Measurements from ENCODE around the gene GDF2.

The GDF2 gene

DNA sequence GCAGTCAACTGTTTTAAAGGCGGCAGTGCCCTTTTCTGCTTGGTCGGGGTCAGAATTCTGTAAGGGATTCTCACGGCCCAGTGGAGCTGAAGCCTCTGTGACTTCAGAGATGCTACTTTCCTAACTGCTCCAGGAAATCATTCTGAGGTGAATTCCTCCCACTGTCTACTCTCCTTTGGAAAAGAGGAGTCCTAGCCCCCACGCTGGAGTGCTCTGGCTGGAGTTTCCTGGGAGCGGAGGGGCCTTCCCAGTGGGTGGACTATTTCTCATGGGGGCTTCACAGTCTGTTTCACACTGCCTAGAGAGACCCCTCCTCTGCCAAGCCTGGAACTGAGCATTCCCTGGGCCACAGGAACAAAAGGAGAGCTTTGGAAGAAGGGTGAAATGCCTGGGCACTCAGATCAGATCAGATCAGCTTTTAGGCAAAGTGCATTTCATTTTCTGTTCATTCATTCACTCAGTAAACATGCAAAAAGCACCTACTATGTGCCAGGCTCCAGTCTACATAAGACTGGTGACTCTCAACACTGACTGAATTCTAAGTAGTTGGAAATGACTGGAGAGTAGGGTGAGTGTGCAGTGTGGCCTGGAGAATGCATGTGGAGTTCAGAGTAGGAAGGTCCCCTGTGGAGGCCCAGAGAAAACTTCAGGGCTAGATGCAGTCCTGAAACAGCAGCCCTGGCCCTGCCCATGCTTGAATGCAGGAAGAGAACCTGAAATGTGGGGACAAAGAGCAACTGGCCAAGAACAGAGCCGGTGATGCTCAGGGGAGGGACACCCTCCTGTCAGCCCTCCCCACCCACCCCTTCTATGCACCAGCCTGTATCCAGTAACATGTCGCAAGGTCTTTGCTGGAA is 49.6 kb downstream of the GDF2 start:
- DNase-seq: no peak

DNA sequence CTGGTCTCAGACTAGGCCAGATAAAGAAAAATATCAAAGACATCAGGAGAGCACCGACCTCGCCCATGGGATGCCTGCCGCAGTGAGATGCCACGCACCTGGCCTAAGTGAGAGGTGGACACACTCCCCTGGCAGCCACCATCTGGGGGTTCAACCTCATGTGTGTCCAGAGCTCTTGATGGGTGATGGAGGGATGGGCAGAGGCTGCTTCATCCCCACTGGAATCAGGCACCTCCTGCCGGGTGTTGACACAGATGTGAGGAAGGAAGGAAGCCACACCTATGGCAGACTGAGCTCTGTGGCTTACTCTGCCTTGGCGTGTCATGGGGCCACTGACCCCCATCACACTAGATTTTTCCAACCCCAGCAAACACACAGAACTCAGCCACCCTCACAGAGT is 50.5 kb downstream of the GDF2 start:
- DNase-seq: no peak

DNA sequence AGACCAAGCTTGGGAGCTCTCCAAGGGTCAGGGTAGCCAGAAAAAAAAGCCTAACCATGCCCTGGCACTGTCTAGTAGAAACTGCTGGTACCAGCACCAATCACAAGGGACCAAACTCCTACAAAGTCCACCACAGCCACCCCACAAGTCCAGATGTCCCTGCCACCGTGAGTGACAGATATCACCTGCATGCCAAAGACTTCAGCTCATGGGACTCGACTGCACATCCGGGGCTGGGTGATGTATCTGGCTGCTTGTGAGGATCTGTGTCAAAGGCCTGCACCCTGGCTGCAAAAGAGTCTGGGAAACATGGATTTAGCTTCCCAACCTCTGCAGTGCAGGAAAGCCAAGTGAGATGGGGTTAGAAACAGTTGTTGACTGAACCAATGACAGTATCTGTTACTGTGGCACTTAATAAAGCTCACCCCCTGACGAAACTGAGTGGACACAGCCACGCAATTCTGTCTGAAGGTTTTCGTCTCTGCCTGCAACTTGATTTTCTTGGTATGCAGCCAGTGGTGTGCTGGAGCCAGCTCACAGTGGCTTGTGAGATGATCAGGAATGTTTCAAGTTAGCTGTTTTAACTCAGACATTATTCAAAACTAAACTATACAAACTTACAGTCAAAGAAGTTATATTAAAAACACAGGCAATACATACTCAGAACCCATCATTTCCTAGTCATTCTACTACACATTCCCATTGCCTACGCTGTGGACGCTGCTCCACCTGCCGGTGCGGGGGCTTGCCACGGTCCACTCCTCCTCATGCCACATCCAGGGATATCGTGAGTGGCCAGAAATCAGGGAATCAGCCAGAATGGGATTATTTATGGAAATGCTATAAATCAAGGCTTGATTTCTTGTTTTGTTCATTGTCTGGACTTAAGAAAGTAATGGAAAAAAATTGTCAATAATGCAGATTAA is 52.6 kb downstream of the GDF2 start:
- no peak for DNase-seq

DNA sequence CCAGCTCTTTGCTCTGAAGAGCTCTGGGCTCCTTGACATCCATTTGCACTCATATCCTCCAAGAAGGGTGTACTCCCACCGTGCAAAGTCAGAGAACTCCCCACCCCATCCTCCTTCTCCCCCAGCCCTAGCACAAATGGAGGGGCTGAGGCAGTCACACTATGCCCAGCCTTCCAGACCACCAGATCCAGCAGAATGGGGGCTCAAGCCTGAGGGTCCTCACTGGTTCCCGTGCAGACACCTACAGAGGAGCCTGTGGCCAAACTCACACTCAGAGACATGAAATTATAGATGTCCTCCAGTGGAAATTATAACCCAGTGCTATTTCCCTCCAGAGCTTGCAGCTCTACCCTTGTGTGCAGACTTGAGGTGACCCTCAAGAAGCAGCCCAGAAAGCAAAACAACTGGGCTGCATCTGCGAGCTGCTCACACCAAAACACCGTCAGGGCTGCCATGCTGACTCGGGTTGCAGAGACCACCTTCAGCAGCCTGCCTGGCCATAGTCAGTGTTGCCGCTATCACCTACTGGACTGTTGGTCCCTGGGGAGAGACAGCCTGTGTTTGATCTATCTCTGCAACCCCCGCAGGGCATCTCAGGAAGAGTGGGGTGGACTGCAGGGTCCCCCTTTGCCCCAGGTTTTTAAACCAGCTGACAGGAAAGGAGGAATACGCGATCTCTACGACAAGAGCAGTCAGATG is 54.4 kb downstream of the GDF2 start:
- no peak for DNase-seq
